Osteoblast (primary cell): ENCODE data around the gene KIF24. TPM values are rescaled to one million over a fixed set of nuclear protein-coding genes. Genes with fewer than 3 reads are reported as not detected.

Experiments
- DNase-seq: peaks from one replicate; pipeline ENCODE4 v3.0.0; 2011; ENCODE audit warnings: low spot score, mixed read lengths; ENCODE audit not compliant: insufficient read length; ENCODE audit errors: missing footprints
- H2AFZ ChIP-seq: 2 replicates; pipeline ENCODE4 v1.6.0; 2011; ENCODE audit warnings: mild to moderate bottlenecking, low read length
- H3K27ac ChIP-seq: 2 replicates; pipeline ENCODE4 v1.5.1; 2011; ENCODE audit warnings: mild to moderate bottlenecking, low read depth, low read length, moderate library complexity
- H3K27me3 ChIP-seq: 2 replicates; pipeline ENCODE4 v1.6.0; 2012; ENCODE audit warnings: mild to moderate bottlenecking, control low read depth, inconsistent platforms, low read length, moderate library complexity; ENCODE audit not compliant: insufficient read depth
- H3K36me3 ChIP-seq: 2 replicates; pipeline ENCODE4 v1.5.1; 2011; ENCODE audit warnings: mild to moderate bottlenecking, low read length, control low read depth, moderate library complexity; ENCODE audit not compliant: insufficient read depth
- H3K4me1 ChIP-seq: 2 replicates; pipeline ENCODE4 v1.5.1; 2011; ENCODE audit warnings: mild to moderate bottlenecking, low read length, control low read depth, moderate library complexity; ENCODE audit not compliant: insufficient read depth
- H3K4me2 ChIP-seq: 2 replicates; pipeline ENCODE4 v1.6.0; 2011; ENCODE audit warnings: mild to moderate bottlenecking, low read length; ENCODE audit not compliant: insufficient read depth
- H3K4me3 ChIP-seq: fragments of 200-600 bp; sonication (generic); 3 replicates; pipeline ENCODE4 v1.5.1; 2012; ENCODE audit warnings: mild to moderate bottlenecking, low read length, inconsistent platforms; ENCODE audit not compliant: insufficient read depth
- H3K79me2 ChIP-seq: 2 replicates; pipeline ENCODE4 v1.6.0; 2012; ENCODE audit warnings: mild to moderate bottlenecking, low read length, control low read depth, inconsistent platforms; ENCODE audit not compliant: insufficient read depth
- H3K9me3 ChIP-seq: 2 replicates; pipeline ENCODE4 v1.5.1; 2011; ENCODE audit warnings: low read depth, low read length, control low read depth
- H4K20me1 ChIP-seq: 2 replicates; pipeline ENCODE4 v1.6.0; 2012; ENCODE audit warnings: mild to moderate bottlenecking, low read length, control low read depth; ENCODE audit not compliant: insufficient read depth
- total RNA-seq: library from RNA; depleted of rRNA; stranded (reverse); fragments of >200 nt; gene quantifications from 2 replicates; pipeline ENCODE4 v1.2.3, GENCODE V29; 2012
- TF ChIP-seq, protein P1 (sequence below): IDR thresholded peaks from 2 replicates; pipeline ENCODE4 v1.5.1; 2011; ENCODE audit warnings: mild to moderate bottlenecking, low read depth, low read length, moderate library complexity; ENCODE audit errors: extremely low read depth

Gene KIF24
- total RNA-seq, 1 donor: 1.8 TPM

DNA sequence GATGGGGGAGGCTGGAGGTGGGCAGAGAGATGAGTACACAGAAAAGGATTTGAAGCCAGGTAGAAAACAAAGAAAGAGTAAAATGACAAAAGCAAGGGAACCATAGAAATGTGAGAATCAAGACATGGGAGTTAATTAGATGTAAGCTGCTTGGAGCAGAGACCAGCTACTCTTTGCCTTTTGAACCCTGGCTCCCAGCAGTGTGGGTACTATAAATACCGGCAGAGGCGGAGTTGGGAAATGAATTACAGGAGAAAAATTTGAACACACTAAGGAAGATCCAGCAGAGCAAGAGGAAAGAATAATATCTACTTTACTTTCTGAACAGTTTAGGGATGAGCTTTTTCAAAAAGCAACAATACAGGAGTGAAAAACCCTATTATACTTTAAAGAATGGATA lies 36.5 kb downstream of the KIF24 start:
- Histone ChIP-seq H4K20me1 (no peaks in the 10 kb centered on the region), H3K36me3 (no peaks in the 10 kb centered on the region), H3K79me2 (no peaks in the 10 kb centered on the region), H3K4me1 (no peaks in the 10 kb centered on the region), H3K27ac (no peak overlapping the region), H3K27me3 (no peaks in the 10 kb centered on the region), H2AFZ (no peak overlapping the region), H3K4me3 (no peak overlapping the region), H3K9me3 (no peaks in the 10 kb centered on the region), H3K4me2 (no peak overlapping the region)
- TF ChIP-seq, protein P1, sequence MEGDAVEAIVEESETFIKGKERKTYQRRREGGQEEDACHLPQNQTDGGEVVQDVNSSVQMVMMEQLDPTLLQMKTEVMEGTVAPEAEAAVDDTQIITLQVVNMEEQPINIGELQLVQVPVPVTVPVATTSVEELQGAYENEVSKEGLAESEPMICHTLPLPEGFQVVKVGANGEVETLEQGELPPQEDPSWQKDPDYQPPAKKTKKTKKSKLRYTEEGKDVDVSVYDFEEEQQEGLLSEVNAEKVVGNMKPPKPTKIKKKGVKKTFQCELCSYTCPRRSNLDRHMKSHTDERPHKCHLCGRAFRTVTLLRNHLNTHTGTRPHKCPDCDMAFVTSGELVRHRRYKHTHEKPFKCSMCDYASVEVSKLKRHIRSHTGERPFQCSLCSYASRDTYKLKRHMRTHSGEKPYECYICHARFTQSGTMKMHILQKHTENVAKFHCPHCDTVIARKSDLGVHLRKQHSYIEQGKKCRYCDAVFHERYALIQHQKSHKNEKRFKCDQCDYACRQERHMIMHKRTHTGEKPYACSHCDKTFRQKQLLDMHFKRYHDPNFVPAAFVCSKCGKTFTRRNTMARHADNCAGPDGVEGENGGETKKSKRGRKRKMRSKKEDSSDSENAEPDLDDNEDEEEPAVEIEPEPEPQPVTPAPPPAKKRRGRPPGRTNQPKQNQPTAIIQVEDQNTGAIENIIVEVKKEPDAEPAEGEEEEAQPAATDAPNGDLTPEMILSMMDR: no peak
- no peak for DNase-seq

- no peaks in the 10 kb centered on the region for H4K20me1 ChIP-seq
- no peaks in the 10 kb centered on the region for H3K27me3 ChIP-seq
- no peak overlapping the region for H3K4me2 ChIP-seq
- H2AFZ ChIP-seq: no peak overlapping the region
- TF ChIP-seq, protein P1: no peak
- H3K36me3 ChIP-seq: no peaks in the 10 kb centered on the region
- H3K27ac ChIP-seq: no peak overlapping the region
- no peaks in the 10 kb centered on the region for H3K9me3 ChIP-seq
- no peak overlapping the region for H3K4me3 ChIP-seq
- H3K79me2 ChIP-seq: no peaks in the 10 kb centered on the region
- no peak for DNase-seq
- H3K4me1 ChIP-seq: no peaks in the 10 kb centered on the region
These were observed 37.6 kb downstream of the KIF24 start for GRCh38 chr9:34291423-34291822.

DNA sequence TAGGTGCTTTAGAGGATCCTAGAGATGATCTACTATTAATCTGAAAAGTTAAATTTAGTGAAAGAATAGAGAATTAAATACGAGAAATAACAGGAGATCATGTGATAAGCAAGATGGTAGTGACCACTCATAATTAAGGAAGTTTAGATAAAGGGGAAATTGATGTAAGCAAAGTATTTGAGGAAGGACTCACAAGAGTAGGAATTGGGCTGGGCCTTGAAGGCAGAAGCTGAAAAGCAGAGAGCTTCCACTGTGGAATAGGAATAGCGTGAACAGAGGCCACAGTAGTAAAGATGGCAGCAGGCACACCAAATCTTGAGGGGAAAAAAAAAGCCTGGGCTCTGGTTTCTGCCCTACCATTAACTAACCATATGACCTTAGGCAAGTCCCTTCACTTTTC lies 38.0 kb downstream of the KIF24 start:
- TF ChIP-seq, protein P1: no peak
- Histone ChIP-seq H3K79me2 (no peaks in the 10 kb centered on the region), H2AFZ (no peak overlapping the region), H3K4me1 (no peaks in the 10 kb centered on the region), H3K27me3 (no peaks in the 10 kb centered on the region), H3K4me2 (no peak overlapping the region), H3K27ac (no peak overlapping the region), H3K36me3 (no peaks in the 10 kb centered on the region), H3K9me3 (no peaks in the 10 kb centered on the region), H3K4me3 (no peak overlapping the region), H4K20me1 (no peaks in the 10 kb centered on the region)
- no peak for DNase-seq

- TF ChIP-seq, protein P1: no peak
- Histone ChIP-seq H3K36me3 (no peaks in the 10 kb centered on the region), H3K4me3 (no peak overlapping the region), H2AFZ (no peak overlapping the region), H3K79me2 (no peaks in the 10 kb centered on the region), H3K27me3 (no peaks in the 10 kb centered on the region), H3K9me3 (no peaks in the 10 kb centered on the region), H4K20me1 (no peaks in the 10 kb centered on the region), H3K27ac (no peak overlapping the region), H3K4me1 (no peaks in the 10 kb centered on the region), H3K4me2 (no peak overlapping the region)
- no peak for DNase-seq
These were observed 39.9 kb downstream of the KIF24 start for GRCh38 chr9:34289159-34289558.
